Measurements from ENCODE around the gene PLCG2.

- TF ChIP-seq CTCF (IDR thresholded peaks at IDR 0.05) (no peak), POLR2A (IDR thresholded peaks at IDR 0.05) (no peak)
Measured at GRCh38 chr16:81826523-81826922, 47.4 kb downstream of the PLCG2 start.

Measured in ovary (tissue), 3 donors.